ENCODE data around the gene PRKD1.
"Not testable (repeated sequence)": the region's sequence is repeated elsewhere in the genome, so short reads cannot be mapped to it uniquely, and the experiment has no call there.

PRKD1 gene

GRCh38 chr14:29800961-29801360 lies 126.7 kb downstream of the PRKD1 start:
- DNase-seq (ENCODE audit: low read depth in 2 of 2, low spot score in 1 of 2) = no peak

GRCh38 chr14:29799464-29800095 lies 128.1 kb downstream of the PRKD1 start:
- DNase-seq (ENCODE audit: low read depth in 2 of 2, low spot score in 1 of 2) = no peak

GRCh38 chr14:29798811-29799210 lies 128.8 kb downstream of the PRKD1 start:
- DNase-seq (ENCODE audit: low read depth in 2 of 2, low spot score in 1 of 2) = no peak

- no peak for DNase-seq (ENCODE audit: low read depth in 2 of 2, low spot score in 1 of 2)
These were observed 129.5 kb downstream of the PRKD1 start for GRCh38 chr14:29798108-29798663.

- no peak for DNase-seq (ENCODE audit: low read depth in 2 of 2, low spot score in 1 of 2)
These were observed 130.8 kb downstream of the PRKD1 start for GRCh38 chr14:29796853-29797252.

GRCh38 chr14:29789475-29789874 lies 138.2 kb downstream of the PRKD1 start:
- no peak for DNase-seq (ENCODE audit: low read depth in 2 of 2, low spot score in 1 of 2)

GRCh38 chr14:29788093-29788492 lies 139.6 kb downstream of the PRKD1 start:
- DNase-seq (ENCODE audit: low read depth in 2 of 2, low spot score in 1 of 2) = no peak

- DNase-seq (ENCODE audit: low read depth in 2 of 2, low spot score in 1 of 2) = no peak
These were observed 144.1 kb downstream of the PRKD1 start for GRCh38 chr14:29783556-29783955.

- no peak for DNase-seq (ENCODE audit: low read depth in 2 of 2, low spot score in 1 of 2)
These were observed 145.6 kb downstream of the PRKD1 start for GRCh38 chr14:29782041-29782440.

GRCh38 chr14:29777142-29777541 lies 150.5 kb downstream of the PRKD1 start:
- not testable (repeated sequence) for DNase-seq (ENCODE audit: low read depth in 2 of 2, low spot score in 1 of 2)

GRCh38 chr14:29773990-29774389 lies 153.7 kb downstream of the PRKD1 start:
- no peak for DNase-seq (ENCODE audit: low read depth in 2 of 2, low spot score in 1 of 2)

- no peak for DNase-seq (ENCODE audit: low read depth in 2 of 2, low spot score in 1 of 2)
These were observed 164.2 kb downstream of the PRKD1 start for GRCh38 chr14:29763342-29763858.

- no peak for DNase-seq (ENCODE audit: low read depth in 2 of 2, low spot score in 1 of 2)
These were observed 167.9 kb downstream of the PRKD1 start for GRCh38 chr14:29759521-29760340.

- DNase-seq (ENCODE audit: low read depth in 2 of 2, low spot score in 1 of 2) = no peak
These were observed 169.9 kb downstream of the PRKD1 start for GRCh38 chr14:29757711-29758233.

- DNase-seq (ENCODE audit: low read depth in 2 of 2, low spot score in 1 of 2) = no peak
These were observed 170.4 kb downstream of the PRKD1 start for GRCh38 chr14:29757188-29757680.

GRCh38 chr14:29756019-29756385 lies 171.6 kb downstream of the PRKD1 start:
- no peak for DNase-seq (ENCODE audit: low read depth in 2 of 2, low spot score in 1 of 2)

GRCh38 chr14:29755311-29756018 lies 172.2 kb downstream of the PRKD1 start:
- no peak for DNase-seq (ENCODE audit: low read depth in 2 of 2, low spot score in 1 of 2)

GRCh38 chr14:29754134-29754533 lies 173.5 kb downstream of the PRKD1 start:
- no peak for DNase-seq (ENCODE audit: low read depth in 2 of 2, low spot score in 1 of 2)

- no peak for DNase-seq (ENCODE audit: low read depth in 2 of 2, low spot score in 1 of 2)
These were observed 175.3 kb downstream of the PRKD1 start for GRCh38 chr14:29752221-29752923.

GRCh38 chr14:29749829-29750228 lies 177.8 kb downstream of the PRKD1 start:
- no peak for DNase-seq (ENCODE audit: low read depth in 2 of 2, low spot score in 1 of 2)
